WTC11 (cell line): Measurements from ENCODE around the gene CCSER1. TPM values are rescaled to one million over a fixed set of nuclear protein-coding genes. Genes with fewer than 3 reads are reported as not detected.

Experiments
- ATAC-seq: fragments of 200-7000 bp; cut with Tn5 transposase; 2 replicates; pipeline ENCODE4 v1.10.0; 2021; ENCODE audit warnings: mild to moderate bottlenecking, moderate library complexity
- CTCF ChIA-PET: fragments of 300-600 bp; sonication (Branson Sonifier 250); formaldehyde crosslinking; loops from one replicate; lab custom pipeline; 2021; ENCODE audit warnings: antibody characterized with exemption; lab: Charles Lee
- POLR2A ChIA-PET: fragments of 350-600 bp; sonication (Branson Sonifier 250); formaldehyde crosslinking; loops from one replicate; lab custom pipeline; 2021; ENCODE audit warnings: antibody characterized with exemption; lab: Charles Lee
- DNase-seq: peaks from one replicate; pipeline ENCODE4 v3.0.0; 2021; ENCODE audit warnings: low spot score
- H3K27ac Mint-ChIP-seq: 2 replicates; pipeline ENCODE4 v1.8.0; 2021; ENCODE audit warnings: mixed read lengths
- H3K27me3 Mint-ChIP-seq: 2 replicates; pipeline ENCODE4 v1.8.0; 2021; ENCODE audit warnings: low read depth, mild to moderate bottlenecking, moderate library complexity, mixed read lengths
- H3K36me3 Mint-ChIP-seq: 2 replicates; pipeline ENCODE4 v1.8.0; 2021; ENCODE audit warnings: mixed read lengths
- H3K4me1 Mint-ChIP-seq: 2 replicates; pipeline ENCODE4 v1.8.0; 2022; ENCODE audit warnings: mixed read lengths
- H3K4me3 Mint-ChIP-seq: 2 replicates; pipeline ENCODE4 v1.8.0; 2021; ENCODE audit warnings: mild to moderate bottlenecking, moderate library complexity, mixed read lengths
- H3K9me3 Mint-ChIP-seq: 2 replicates; pipeline ENCODE4 v1.8.0; 2021; ENCODE audit warnings: mixed read lengths
- ELF4 ChIP-seq: sonication (generic); formaldehyde crosslinking; IDR thresholded peaks from 2 replicates; pipeline ENCODE4 v1.8.1; 2022; ENCODE audit warnings: low read depth, mild to moderate bottlenecking, moderate library complexity, missing genetic modification reagents
- EMX1 ChIP-seq: fragments of 250-450 bp; sonication (Bioruptor Pico); IDR thresholded peaks from 2 replicates; pipeline ENCODE4 v1.8.0; 2021; ENCODE audit warnings: mild to moderate bottlenecking
- ESRRA ChIP-seq: sonication (generic); formaldehyde crosslinking; IDR thresholded peaks from 2 replicates; pipeline ENCODE4 v1.8.1; 2022; ENCODE audit warnings: mild to moderate bottlenecking, missing genetic modification reagents, borderline replicate concordance
- ETV6 ChIP-seq: sonication (generic); formaldehyde crosslinking; IDR thresholded peaks from 2 replicates; pipeline ENCODE4 v1.8.1; 2022; ENCODE audit warnings: mild to moderate bottlenecking, missing genetic modification reagents
- FOXK1 ChIP-seq: sonication (generic); formaldehyde crosslinking; IDR thresholded peaks from 2 replicates; pipeline ENCODE4 v1.8.0; 2022; ENCODE audit warnings: mild to moderate bottlenecking, moderate library complexity, missing genetic modification reagents
- IRF2 ChIP-seq: sonication (generic); formaldehyde crosslinking; IDR thresholded peaks from 2 replicates; pipeline ENCODE4 v1.8.0; 2022; ENCODE audit warnings: low read depth, missing genetic modification reagents, borderline replicate concordance
- MXD4 ChIP-seq: fragments of 250-450 bp; sonication (Bioruptor Pico); IDR thresholded peaks from 2 replicates; pipeline ENCODE4 v1.8.0; 2021; ENCODE audit warnings: mild to moderate bottlenecking, moderate library complexity, borderline replicate concordance
- NR3C1 ChIP-seq: sonication (generic); formaldehyde crosslinking; conservative IDR thresholded peaks from 2 replicates; pipeline ENCODE4 v1.8.1; 2023; ENCODE audit warnings: low read depth, mild to moderate bottlenecking, missing genetic modification reagents
- PRRX2 ChIP-seq: fragments of 250-450 bp; sonication (Bioruptor Pico); IDR thresholded peaks from 2 replicates; pipeline ENCODE4 v1.8.0; 2021; ENCODE audit warnings: mild to moderate bottlenecking
- RELA ChIP-seq: sonication (generic); formaldehyde crosslinking; IDR thresholded peaks from 2 replicates; pipeline ENCODE4 v1.8.1; 2022; ENCODE audit warnings: missing genetic modification reagents, mild to moderate bottlenecking, borderline replicate concordance
- TEAD1 ChIP-seq: sonication (generic); formaldehyde crosslinking; IDR thresholded peaks from 2 replicates; pipeline ENCODE4 v1.8.0; 2022; ENCODE audit warnings: mild to moderate bottlenecking, missing genetic modification reagents
- ZNF423 ChIP-seq: fragments of 250-450 bp; sonication (Bioruptor Pico); IDR thresholded peaks from 2 replicates; pipeline ENCODE4 v2.1.2; 2022; ENCODE audit warnings: mild to moderate bottlenecking, moderate library complexity
- ZNF671 ChIP-seq: fragments of 250-450 bp; sonication (Bioruptor Pico); IDR thresholded peaks from 2 replicates; pipeline ENCODE4 v1.8.0; 2021; ENCODE audit warnings: mild to moderate bottlenecking
- total RNA-seq: library from RNA; stranded (reverse); gene quantifications from 3 replicates; pipeline ENCODE4 v1.2.3, GENCODE V29; 2021
- TF ChIP-seq, protein P1 (sequence below): fragments of 250-450 bp; sonication (Bioruptor Pico); IDR thresholded peaks from 2 replicates; pipeline ENCODE4 v1.8.0; 2021; ENCODE audit warnings: mild to moderate bottlenecking
- TF ChIP-seq, protein P2 (sequence below): sonication (generic); formaldehyde crosslinking; IDR thresholded peaks from 2 replicates; pipeline ENCODE4 v1.8.0; 2023; ENCODE audit warnings: missing genetic modification reagents, mild to moderate bottlenecking, borderline replicate concordance
- TF ChIP-seq, protein P3 (sequence below): sonication (generic); formaldehyde crosslinking; IDR thresholded peaks from 2 replicates; pipeline ENCODE4 v1.8.0; 2023; ENCODE audit warnings: missing genetic modification reagents
- TF ChIP-seq, protein P4 (sequence below): sonication (generic); formaldehyde crosslinking; IDR thresholded peaks from 2 replicates; pipeline ENCODE4 v1.8.1; 2022; ENCODE audit warnings: missing genetic modification reagents, borderline replicate concordance
- TF ChIP-seq, protein P5 (sequence below): fragments of 250-450 bp; sonication (Bioruptor Pico); IDR thresholded peaks from 2 replicates; pipeline ENCODE4 v1.9.0; 2021; ENCODE audit warnings: mild to moderate bottlenecking
- TF ChIP-seq, protein P6 (sequence below): fragments of 250-450 bp; sonication (Bioruptor Pico); IDR thresholded peaks from 2 replicates; pipeline ENCODE4 v1.9.0; 2021; ENCODE audit warnings: mild to moderate bottlenecking, borderline replicate concordance

The CCSER1 gene
- total RNA-seq, 1 experiment from 2014 or later = 0.87 TPM

DNA sequence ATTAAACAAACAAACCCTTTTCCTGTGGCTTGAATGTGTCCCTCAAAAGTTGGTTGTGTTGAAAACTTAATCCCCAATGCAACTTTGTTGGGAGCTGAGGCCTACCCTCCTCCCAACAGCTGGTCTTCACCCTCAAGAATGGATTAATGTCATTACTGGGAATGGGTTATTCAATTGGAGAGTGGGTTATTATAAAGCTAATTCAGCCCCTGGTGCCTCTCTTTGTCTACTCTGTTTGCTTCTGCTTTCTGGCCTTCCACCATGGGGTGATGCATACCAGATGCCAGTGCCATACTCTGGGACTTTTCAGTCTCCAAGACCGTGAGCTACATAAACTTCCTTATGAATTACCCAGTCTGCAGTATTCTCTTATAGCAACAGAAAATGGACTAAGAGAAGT is 706.5 kb downstream of the CCSER1 start:
- H3K4me3 Mint-ChIP-seq = peak overlapping the region; percentile 27; the same call in 1 of the 2 replicates
- H3K27ac Mint-ChIP-seq = peak overlapping the region; percentile 40
- H3K9me3 Mint-ChIP-seq = no peaks in the 10 kb centered on the region
- ATAC-seq = peak; percentile 98
- no peak for DNase-seq
- CTCF ChIA-PET = interaction anchor here (1.6 kb wide), 1 partner anchor 11 kb away, joined by 3 read pairs; no protein-coding TSS in a partner anchor
- peaks cover 57% of the 10 kb centered on the region for H3K4me1 Mint-ChIP-seq
- POLR2A ChIA-PET = no interaction called here
- H3K27me3 Mint-ChIP-seq = no peaks in the 10 kb centered on the region
- TF ChIP-seq, protein P1, sequence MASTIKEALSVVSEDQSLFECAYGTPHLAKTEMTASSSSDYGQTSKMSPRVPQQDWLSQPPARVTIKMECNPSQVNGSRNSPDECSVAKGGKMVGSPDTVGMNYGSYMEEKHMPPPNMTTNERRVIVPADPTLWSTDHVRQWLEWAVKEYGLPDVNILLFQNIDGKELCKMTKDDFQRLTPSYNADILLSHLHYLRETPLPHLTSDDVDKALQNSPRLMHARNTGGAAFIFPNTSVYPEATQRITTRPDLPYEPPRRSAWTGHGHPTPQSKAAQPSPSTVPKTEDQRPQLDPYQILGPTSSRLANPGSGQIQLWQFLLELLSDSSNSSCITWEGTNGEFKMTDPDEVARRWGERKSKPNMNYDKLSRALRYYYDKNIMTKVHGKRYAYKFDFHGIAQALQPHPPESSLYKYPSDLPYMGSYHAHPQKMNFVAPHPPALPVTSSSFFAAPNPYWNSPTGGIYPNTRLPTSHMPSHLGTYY (CRISPR knock-in tag) = peak; percentile 77; the same call in 1 of the 2 replicates
- TF ChIP-seq, protein P2, sequence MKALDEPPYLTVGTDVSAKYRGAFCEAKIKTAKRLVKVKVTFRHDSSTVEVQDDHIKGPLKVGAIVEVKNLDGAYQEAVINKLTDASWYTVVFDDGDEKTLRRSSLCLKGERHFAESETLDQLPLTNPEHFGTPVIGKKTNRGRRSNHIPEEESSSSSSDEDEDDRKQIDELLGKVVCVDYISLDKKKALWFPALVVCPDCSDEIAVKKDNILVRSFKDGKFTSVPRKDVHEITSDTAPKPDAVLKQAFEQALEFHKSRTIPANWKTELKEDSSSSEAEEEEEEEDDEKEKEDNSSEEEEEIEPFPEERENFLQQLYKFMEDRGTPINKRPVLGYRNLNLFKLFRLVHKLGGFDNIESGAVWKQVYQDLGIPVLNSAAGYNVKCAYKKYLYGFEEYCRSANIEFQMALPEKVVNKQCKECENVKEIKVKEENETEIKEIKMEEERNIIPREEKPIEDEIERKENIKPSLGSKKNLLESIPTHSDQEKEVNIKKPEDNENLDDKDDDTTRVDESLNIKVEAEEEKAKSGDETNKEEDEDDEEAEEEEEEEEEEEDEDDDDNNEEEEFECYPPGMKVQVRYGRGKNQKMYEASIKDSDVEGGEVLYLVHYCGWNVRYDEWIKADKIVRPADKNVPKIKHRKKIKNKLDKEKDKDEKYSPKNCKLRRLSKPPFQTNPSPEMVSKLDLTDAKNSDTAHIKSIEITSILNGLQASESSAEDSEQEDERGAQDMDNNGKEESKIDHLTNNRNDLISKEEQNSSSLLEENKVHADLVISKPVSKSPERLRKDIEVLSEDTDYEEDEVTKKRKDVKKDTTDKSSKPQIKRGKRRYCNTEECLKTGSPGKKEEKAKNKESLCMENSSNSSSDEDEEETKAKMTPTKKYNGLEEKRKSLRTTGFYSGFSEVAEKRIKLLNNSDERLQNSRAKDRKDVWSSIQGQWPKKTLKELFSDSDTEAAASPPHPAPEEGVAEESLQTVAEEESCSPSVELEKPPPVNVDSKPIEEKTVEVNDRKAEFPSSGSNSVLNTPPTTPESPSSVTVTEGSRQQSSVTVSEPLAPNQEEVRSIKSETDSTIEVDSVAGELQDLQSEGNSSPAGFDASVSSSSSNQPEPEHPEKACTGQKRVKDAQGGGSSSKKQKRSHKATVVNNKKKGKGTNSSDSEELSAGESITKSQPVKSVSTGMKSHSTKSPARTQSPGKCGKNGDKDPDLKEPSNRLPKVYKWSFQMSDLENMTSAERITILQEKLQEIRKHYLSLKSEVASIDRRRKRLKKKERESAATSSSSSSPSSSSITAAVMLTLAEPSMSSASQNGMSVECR = no peak
- TF ChIP-seq PRRX2 (peak; percentile 12; the same call in 1 of the 2 replicates), ZNF671 (CRISPR knock-in tag) (0 out of 2 replicates have a peak, but pooled peaks have one; percentile 27), EMX1 (CRISPR knock-in tag) (0 out of 2 replicates have a peak, but pooled peaks have one; percentile 46), FOXK1 (CRISPR knock-in tag) (0 out of 2 replicates have a peak, but pooled peaks have one; percentile 22), MXD4 (CRISPR knock-in tag) (0 out of 2 replicates have a peak, but pooled peaks have one; percentile 6), RELA (CRISPR knock-in tag) (no peak), ELF4 (CRISPR knock-in tag) (no peak), ETV6 (0 out of 2 replicates have a peak, but pooled peaks have one; percentile 32), TEAD1 (CRISPR knock-in tag) (peak; percentile 84; the same call in 1 of the 2 replicates), ZNF423 (peak; percentile 69)
- H3K36me3 Mint-ChIP-seq = peaks cover 5% of the 10 kb centered on the region; the same call in 1 of the 2 replicates

DNA sequence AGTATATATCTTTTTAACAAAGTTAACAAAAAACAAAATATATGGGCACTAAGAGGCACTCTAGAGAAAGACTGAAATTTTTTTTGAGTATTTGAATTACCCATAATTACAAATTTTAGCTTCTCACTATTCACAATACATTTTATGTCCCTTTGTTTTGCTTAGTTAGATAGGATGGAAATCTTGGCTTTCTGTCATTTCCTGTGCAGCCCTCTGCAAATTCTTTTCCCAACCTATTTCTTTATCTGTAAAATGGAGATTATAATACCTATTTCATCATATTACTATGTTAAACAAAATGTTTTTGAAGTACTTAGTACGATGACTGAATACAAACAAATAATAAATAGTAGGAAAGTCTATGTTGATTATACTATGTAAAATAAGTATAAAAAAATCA is 710.0 kb downstream of the CCSER1 start:
- Mint-ChIP-seq H3K27me3 (no peaks in the 10 kb centered on the region), H3K9me3 (peaks cover 5% of the 10 kb centered on the region; the same call in 1 of the 2 replicates), H3K4me3 (no peak overlapping the region), H3K27ac (no peak overlapping the region), H3K4me1 (peaks cover 40% of the 10 kb centered on the region), H3K36me3 (peaks cover 5% of the 10 kb centered on the region; the same call in 1 of the 2 replicates)
- DNase-seq (no peak), ATAC-seq (no peak)
- ChIA-PET CTCF (no interaction called here), POLR2A (no interaction called here)
- no peak for TF ChIP-seq ESRRA (CRISPR knock-in tag)
- TF ChIP-seq, protein P3, sequence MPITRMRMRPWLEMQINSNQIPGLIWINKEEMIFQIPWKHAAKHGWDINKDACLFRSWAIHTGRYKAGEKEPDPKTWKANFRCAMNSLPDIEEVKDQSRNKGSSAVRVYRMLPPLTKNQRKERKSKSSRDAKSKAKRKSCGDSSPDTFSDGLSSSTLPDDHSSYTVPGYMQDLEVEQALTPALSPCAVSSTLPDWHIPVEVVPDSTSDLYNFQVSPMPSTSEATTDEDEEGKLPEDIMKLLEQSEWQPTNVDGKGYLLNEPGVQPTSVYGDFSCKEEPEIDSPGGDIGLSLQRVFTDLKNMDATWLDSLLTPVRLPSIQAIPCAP (CRISPR knock-in tag) = no peak
- TF ChIP-seq, protein P4, sequence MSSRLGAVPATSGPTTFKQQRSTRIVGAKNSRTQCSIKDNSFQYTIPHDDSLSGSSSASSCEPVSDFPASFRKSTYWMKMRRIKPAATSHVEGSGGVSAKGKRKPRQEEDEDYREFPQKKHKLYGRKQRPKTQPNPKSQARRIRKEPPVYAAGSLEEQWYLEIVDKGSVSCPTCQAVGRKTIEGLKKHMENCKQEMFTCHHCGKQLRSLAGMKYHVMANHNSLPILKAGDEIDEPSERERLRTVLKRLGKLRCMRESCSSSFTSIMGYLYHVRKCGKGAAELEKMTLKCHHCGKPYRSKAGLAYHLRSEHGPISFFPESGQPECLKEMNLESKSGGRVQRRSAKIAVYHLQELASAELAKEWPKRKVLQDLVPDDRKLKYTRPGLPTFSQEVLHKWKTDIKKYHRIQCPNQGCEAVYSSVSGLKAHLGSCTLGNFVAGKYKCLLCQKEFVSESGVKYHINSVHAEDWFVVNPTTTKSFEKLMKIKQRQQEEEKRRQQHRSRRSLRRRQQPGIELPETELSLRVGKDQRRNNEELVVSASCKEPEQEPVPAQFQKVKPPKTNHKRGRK (CRISPR knock-in tag) = no peak
- TF ChIP-seq, protein P5, sequence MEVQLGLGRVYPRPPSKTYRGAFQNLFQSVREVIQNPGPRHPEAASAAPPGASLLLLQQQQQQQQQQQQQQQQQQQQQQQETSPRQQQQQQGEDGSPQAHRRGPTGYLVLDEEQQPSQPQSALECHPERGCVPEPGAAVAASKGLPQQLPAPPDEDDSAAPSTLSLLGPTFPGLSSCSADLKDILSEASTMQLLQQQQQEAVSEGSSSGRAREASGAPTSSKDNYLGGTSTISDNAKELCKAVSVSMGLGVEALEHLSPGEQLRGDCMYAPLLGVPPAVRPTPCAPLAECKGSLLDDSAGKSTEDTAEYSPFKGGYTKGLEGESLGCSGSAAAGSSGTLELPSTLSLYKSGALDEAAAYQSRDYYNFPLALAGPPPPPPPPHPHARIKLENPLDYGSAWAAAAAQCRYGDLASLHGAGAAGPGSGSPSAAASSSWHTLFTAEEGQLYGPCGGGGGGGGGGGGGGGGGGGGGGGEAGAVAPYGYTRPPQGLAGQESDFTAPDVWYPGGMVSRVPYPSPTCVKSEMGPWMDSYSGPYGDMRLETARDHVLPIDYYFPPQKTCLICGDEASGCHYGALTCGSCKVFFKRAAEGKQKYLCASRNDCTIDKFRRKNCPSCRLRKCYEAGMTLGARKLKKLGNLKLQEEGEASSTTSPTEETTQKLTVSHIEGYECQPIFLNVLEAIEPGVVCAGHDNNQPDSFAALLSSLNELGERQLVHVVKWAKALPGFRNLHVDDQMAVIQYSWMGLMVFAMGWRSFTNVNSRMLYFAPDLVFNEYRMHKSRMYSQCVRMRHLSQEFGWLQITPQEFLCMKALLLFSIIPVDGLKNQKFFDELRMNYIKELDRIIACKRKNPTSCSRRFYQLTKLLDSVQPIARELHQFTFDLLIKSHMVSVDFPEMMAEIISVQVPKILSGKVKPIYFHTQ (CRISPR knock-in tag) = no peak
- no peak for TF ChIP-seq NR3C1
- no peak for TF ChIP-seq IRF2
- TF ChIP-seq, protein P6, sequence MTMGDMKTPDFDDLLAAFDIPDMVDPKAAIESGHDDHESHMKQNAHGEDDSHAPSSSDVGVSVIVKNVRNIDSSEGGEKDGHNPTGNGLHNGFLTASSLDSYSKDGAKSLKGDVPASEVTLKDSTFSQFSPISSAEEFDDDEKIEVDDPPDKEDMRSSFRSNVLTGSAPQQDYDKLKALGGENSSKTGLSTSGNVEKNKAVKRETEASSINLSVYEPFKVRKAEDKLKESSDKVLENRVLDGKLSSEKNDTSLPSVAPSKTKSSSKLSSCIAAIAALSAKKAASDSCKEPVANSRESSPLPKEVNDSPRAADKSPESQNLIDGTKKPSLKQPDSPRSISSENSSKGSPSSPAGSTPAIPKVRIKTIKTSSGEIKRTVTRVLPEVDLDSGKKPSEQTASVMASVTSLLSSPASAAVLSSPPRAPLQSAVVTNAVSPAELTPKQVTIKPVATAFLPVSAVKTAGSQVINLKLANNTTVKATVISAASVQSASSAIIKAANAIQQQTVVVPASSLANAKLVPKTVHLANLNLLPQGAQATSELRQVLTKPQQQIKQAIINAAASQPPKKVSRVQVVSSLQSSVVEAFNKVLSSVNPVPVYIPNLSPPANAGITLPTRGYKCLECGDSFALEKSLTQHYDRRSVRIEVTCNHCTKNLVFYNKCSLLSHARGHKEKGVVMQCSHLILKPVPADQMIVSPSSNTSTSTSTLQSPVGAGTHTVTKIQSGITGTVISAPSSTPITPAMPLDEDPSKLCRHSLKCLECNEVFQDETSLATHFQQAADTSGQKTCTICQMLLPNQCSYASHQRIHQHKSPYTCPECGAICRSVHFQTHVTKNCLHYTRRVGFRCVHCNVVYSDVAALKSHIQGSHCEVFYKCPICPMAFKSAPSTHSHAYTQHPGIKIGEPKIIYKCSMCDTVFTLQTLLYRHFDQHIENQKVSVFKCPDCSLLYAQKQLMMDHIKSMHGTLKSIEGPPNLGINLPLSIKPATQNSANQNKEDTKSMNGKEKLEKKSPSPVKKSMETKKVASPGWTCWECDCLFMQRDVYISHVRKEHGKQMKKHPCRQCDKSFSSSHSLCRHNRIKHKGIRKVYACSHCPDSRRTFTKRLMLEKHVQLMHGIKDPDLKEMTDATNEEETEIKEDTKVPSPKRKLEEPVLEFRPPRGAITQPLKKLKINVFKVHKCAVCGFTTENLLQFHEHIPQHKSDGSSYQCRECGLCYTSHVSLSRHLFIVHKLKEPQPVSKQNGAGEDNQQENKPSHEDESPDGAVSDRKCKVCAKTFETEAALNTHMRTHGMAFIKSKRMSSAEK (CRISPR knock-in tag) = no peak
- no peak for TF ChIP-seq MXD4 (CRISPR knock-in tag)
